Stimulated activated CD8-positive, alpha-beta memory T cell treated with anti-CD3 and anti-CD28 coated beads, Interleukin-15, amount 100 ng/mL, for 1 hour (primary cell): ENCODE data around the gene TTC33.
A peak's percentile ranks its signal among the peaks of the same experiment; 100 is the strongest.
"Not testable (repeated sequence)": the region's sequence is repeated elsewhere in the genome, so short reads cannot be mapped to it uniquely, and the experiment has no call there.

Experiments
- DNase-seq: peaks from one replicate; pipeline ENCODE4 v3.0.0-alpha.2; 2020; ENCODE audit warnings: low read depth

TTC33 gene

GRCh38 chr5:40717281-40717680, 38.5 kb downstream of the TTC33 start:
- DNase-seq = no peak

GRCh38 chr5:40716590-40716989, 39.2 kb downstream of the TTC33 start:
- no peak for DNase-seq

GRCh38 chr5:40716000-40716399, 39.8 kb downstream of the TTC33 start:
- no peak for DNase-seq

GRCh38 chr5:40714001-40714400, 41.8 kb downstream of the TTC33 start:
- DNase-seq = no peak

- not testable (repeated sequence) for DNase-seq
These were observed 45.2 kb downstream of the TTC33 start for GRCh38 chr5:40710575-40710974.

GRCh38 chr5:40705484-40705883, 50.3 kb downstream of the TTC33 start:
- not testable (repeated sequence) for DNase-seq

- DNase-seq = not testable (repeated sequence)
These were observed 53.7 kb downstream of the TTC33 start for GRCh38 chr5:40702027-40702426.

GRCh38 chr5:40700116-40700782, 55.5 kb downstream of the TTC33 start:
- no peak for DNase-seq

GRCh38 chr5:40694433-40694832, 61.3 kb downstream of the TTC33 start:
- DNase-seq = no peak

GRCh38 chr5:40691894-40692293, 63.9 kb downstream of the TTC33 start:
- no peak for DNase-seq

GRCh38 chr5:40690267-40690666, 65.5 kb downstream of the TTC33 start:
- no peak for DNase-seq

- DNase-seq = no peak
These were observed 66.3 kb downstream of the TTC33 start for GRCh38 chr5:40689438-40689837.

GRCh38 chr5:40688996-40689395, 66.8 kb downstream of the TTC33 start:
- no peak for DNase-seq

GRCh38 chr5:40688127-40688761, 67.5 kb downstream of the TTC33 start:
- peak; percentile 82 for DNase-seq

GRCh38 chr5:40687321-40687720, 68.4 kb downstream of the TTC33 start:
- no peak for DNase-seq

- no peak for DNase-seq
These were observed 69.7 kb downstream of the TTC33 start for GRCh38 chr5:40685976-40686486.

- no peak for DNase-seq
These were observed 70.6 kb downstream of the TTC33 start for GRCh38 chr5:40685193-40685592.

GRCh38 chr5:40683305-40683704, 72.5 kb downstream of the TTC33 start:
- DNase-seq = no peak

- DNase-seq = no peak
These were observed 73.4 kb downstream of the TTC33 start for GRCh38 chr5:40682154-40683017.

- DNase-seq = no peak
These were observed 74.2 kb downstream of the TTC33 start for GRCh38 chr5:40681363-40682153.

GRCh38 chr5:40680741-40681362, 74.9 kb downstream of the TTC33 start:
- DNase-seq = no peak
